CD14-positive monocyte (primary cell): ENCODE data around the gene OR10H4. TPM values are rescaled to one million over a fixed set of nuclear protein-coding genes. Genes with fewer than 3 reads are reported as not detected.

Source experiments
- DNase-seq, 3 donors: peaks; one replicate each; pipeline ENCODE4 v3.0.0-alpha.2; 2011 to 2022
- H2AFZ ChIP-seq: 2 replicates; pipeline ENCODE4 v1.6.0; 2012; ENCODE audit warnings: mild to moderate bottlenecking, low read depth, low read length, inconsistent platforms; ENCODE audit not compliant: insufficient read depth, poor library complexity, severe bottlenecking
- H3K27ac ChIP-seq, 2 donors: 1 replicate in 1 of 2; 2 replicates in 1 of 2; pipeline ENCODE4 v1.5.1; 2012 to 2013; ENCODE audit warnings: low read length in 2 of 2, control low read depth in 1 of 2, inconsistent platforms in 1 of 2, low read depth in 1 of 2, mild to moderate bottlenecking in 1 of 2
- H3K27me3 ChIP-seq, 2 donors: one replicate each; pipeline versions ENCODE4 v1.6.0 to v1.6.1; 2011 to 2013; ENCODE audit warnings: low read length in 2 of 2; ENCODE audit not compliant: control insufficient read depth in 2 of 2, insufficient read depth in 2 of 2
- H3K36me3 ChIP-seq, 2 donors: replicated peaks in 1 of 2; 1 replicate in 1 of 2; 2 replicates in 1 of 2; pipeline versions ENCODE4 v1.5.1 to v1.6.1; 2012 to 2013; ENCODE audit warnings: low read length in 2 of 2, control low read depth in 1 of 2, inconsistent platforms in 1 of 2, mild to moderate bottlenecking in 1 of 2; ENCODE audit not compliant: insufficient read depth in 2 of 2, control insufficient read depth in 1 of 2
- H3K4me1 ChIP-seq, 2 donors: 1 replicate in 1 of 2; 2 replicates in 1 of 2; pipeline versions ENCODE4 v1.5.1 to v1.6.1; 2012 to 2013; ENCODE audit warnings: low read length in 2 of 2, control low read depth in 1 of 2, inconsistent platforms in 1 of 2, mild to moderate bottlenecking in 1 of 2, moderate library complexity in 1 of 2; ENCODE audit not compliant: insufficient read depth in 2 of 2, control insufficient read depth in 1 of 2
- H3K4me2 ChIP-seq: replicated peaks from 2 replicates; pipeline ENCODE3; 2012; ENCODE audit warnings: low read length, moderate library complexity, mild to moderate bottlenecking; ENCODE audit not compliant: poor library complexity, severe bottlenecking; ENCODE audit errors: extremely low read depth
- H3K4me3 ChIP-seq, 3 experiments: fragments of 200-600 bp in 1 of 3; sonication (generic) in 1 of 3; replicated peaks in 1 of 3; 1 replicate in 2 of 3; 2 replicates in 1 of 3; pipeline ENCODE4 v1.5.1; 2011 to 2013; ENCODE audit warnings: low read length in 3 of 3, mild to moderate bottlenecking in 3 of 3, control low read depth in 2 of 3, low read depth in 2 of 3, inconsistent platforms in 1 of 3, moderate library complexity in 1 of 3
- H3K79me2 ChIP-seq: 2 replicates; pipeline ENCODE4 v1.6.0; 2012; ENCODE audit warnings: mild to moderate bottlenecking, control low read depth, inconsistent platforms, low read length, moderate library complexity; ENCODE audit not compliant: insufficient read depth
- H3K9ac ChIP-seq: 2 replicates; pipeline ENCODE4 v1.6.0; 2017; ENCODE audit warnings: low read length, mild to moderate bottlenecking; ENCODE audit not compliant: insufficient read depth, poor library complexity, severe bottlenecking
- H3K9me3 ChIP-seq, 2 donors: replicated peaks in 1 of 2; 1 replicate in 1 of 2; 2 replicates in 1 of 2; pipeline versions ENCODE4 v1.5.1 to v1.6.1; 2012 to 2013; ENCODE audit warnings: low read length in 2 of 2, control low read depth in 1 of 2; ENCODE audit not compliant: control insufficient read depth in 1 of 2, insufficient read depth in 1 of 2
- H4K20me1 ChIP-seq: 2 replicates; pipeline ENCODE4 v1.6.0; 2012; ENCODE audit warnings: mild to moderate bottlenecking, low read length, control low read depth, moderate library complexity; ENCODE audit not compliant: insufficient read depth
- H3K27ac Mint-ChIP-seq, 7 donors: one replicate each; pipeline ENCODE4 v1.8.0; 2020; ENCODE audit warnings: mild to moderate bottlenecking in 7 of 7, mixed read lengths in 7 of 7, moderate library complexity in 6 of 7, inconsistent platforms in 2 of 7
- H3K27me3 Mint-ChIP-seq, 3 donors: one replicate each; pipeline ENCODE4 v1.8.0; 2021 to 2022; ENCODE audit warnings: low read depth in 3 of 3, mild to moderate bottlenecking in 3 of 3, mixed read lengths in 3 of 3, moderate library complexity in 3 of 3, inconsistent platforms in 1 of 3
- H3K36me3 Mint-ChIP-seq, 2 donors: one replicate each; pipeline ENCODE4 v1.8.0; 2020; ENCODE audit warnings: mixed read lengths in 2 of 2, inconsistent platforms in 1 of 2, mild to moderate bottlenecking in 1 of 2
- H3K4me1 Mint-ChIP-seq: one replicate; pipeline ENCODE4 v1.8.0; 2020; ENCODE audit warnings: mild to moderate bottlenecking, mixed read lengths
- H3K4me3 Mint-ChIP-seq, 2 donors: one replicate each; pipeline ENCODE4 v1.8.0; 2020; ENCODE audit warnings: mild to moderate bottlenecking in 2 of 2, mixed read lengths in 2 of 2, moderate library complexity in 1 of 2
- H3K9me3 Mint-ChIP-seq, 7 donors: one replicate each; pipeline ENCODE4 v1.8.0; 2020 to 2022; ENCODE audit warnings: mixed read lengths in 7 of 7, mild to moderate bottlenecking in 6 of 7, moderate library complexity in 6 of 7, inconsistent platforms in 2 of 7
- CTCF ChIP-seq: fragments of 200-600 bp; IDR thresholded peaks from one replicate; pipeline ENCODE4 v1.8.0; 2022; ENCODE audit warnings: antibody characterized with exemption, mild to moderate bottlenecking
- WGBS: methylation state at CpG from one replicate; pipeline ENCODE4 v1.1.5; 2013; ENCODE audit warnings: missing lambda C conversion rate; ENCODE audit not compliant: insufficient coverage; 5-methylcytosine and 5-hydroxymethylcytosine counted together
- intact Hi-C, 2 donors: fragments of 100-400 bp; cut with micrococcal nuclease; formaldehyde crosslinking; loops; one replicate each; pipeline versions ENCODE4 v1.15.0 to v1.15.1; 2023
- polyA plus RNA-seq, 3 donors: library from polyadenylated mRNA; depleted of rRNA in 1 of 3; unstranded in 2 of 3; stranded (reverse) in 1 of 3; fragments of 300-500 nt in 2 of 3; fragments of >200 nt in 1 of 3; fragmentation: Illumina TruSeq in 2 of 3; gene quantifications; 1 replicate in 2 of 3; 2 replicates in 1 of 3; pipeline ENCODE4 v1.2.3, GENCODE V29; 2012 to 2021

Gene OR10H4
- polyA plus RNA-seq, 3 donors = not detected

- no peak overlapping the region for H3K27ac Mint-ChIP-seq
Measured at GRCh38 chr19:15936173-15936572, 12.6 kb upstream of the OR10H4 start.

GRCh38 chr19:15936950-15937349, 11.9 kb upstream of the OR10H4 start:
- Mint-ChIP-seq H3K4me1 (no peaks in the 10 kb centered on the region), H3K27me3 (peaks cover 14 to 43% (median 42%) of the 10 kb centered on the region in 3 donors), H3K36me3 (no peaks in the 10 kb centered on the region), H3K9me3 (peaks cover 2 to 12% (median 8%) of the 10 kb centered on the region in 7 donors), H3K27ac (no peak overlapping the region), H3K4me3 (no peak overlapping the region)
- no peak overlapping the region for H3K4me3 ChIP-seq
- H3K79me2 ChIP-seq = no peaks in the 10 kb centered on the region
- H3K4me1 ChIP-seq = no peaks in the 10 kb centered on the region
- no peak overlapping the region for H2AFZ ChIP-seq
- no peaks in the 10 kb centered on the region for H3K36me3 ChIP-seq
- H3K27ac ChIP-seq = no peak overlapping the region
- WGBS = no CpG with 5 or more reads among the region's 2 CpGs
- peaks cover 18 to 22% of the 10 kb centered on the region in 2 donors for H3K27me3 ChIP-seq
- H3K9me3 ChIP-seq = peaks cover 11 to 12% of the 10 kb centered on the region in 2 donors
- no peak overlapping the region for H3K4me2 ChIP-seq
- no peaks in the 10 kb centered on the region for H4K20me1 ChIP-seq
- no peak for DNase-seq
- intact Hi-C loops = no loop called here
- H3K9ac ChIP-seq = no peak overlapping the region
- no peak for TF ChIP-seq CTCF

More at GRCh38 chr19:15936173-15936572, 12.6 kb upstream of the OR10H4 start:
- intact Hi-C loops = no loop called here
- H3K4me1 Mint-ChIP-seq = no peaks in the 10 kb centered on the region
- WGBS = no CpG with 5 or more reads among the region's 3 CpGs
- Histone ChIP-seq H3K4me2 (no peak overlapping the region), H3K9me3 (peaks cover 12 to 13% of the 10 kb centered on the region in 2 donors), H3K9ac (no peak overlapping the region), H3K36me3 (no peaks in the 10 kb centered on the region), H3K79me2 (no peaks in the 10 kb centered on the region), H3K4me1 (no peaks in the 10 kb centered on the region), H3K4me3 (no peak overlapping the region), H3K27ac (no peak overlapping the region), H3K27me3 (peaks cover 20 to 23% of the 10 kb centered on the region in 2 donors), H4K20me1 (no peaks in the 10 kb centered on the region), H2AFZ (no peak overlapping the region)
- H3K4me3 Mint-ChIP-seq = no peak overlapping the region
- no peak for DNase-seq
- peaks cover 14 to 42% (median 41%) of the 10 kb centered on the region in 3 donors for H3K27me3 Mint-ChIP-seq
- H3K36me3 Mint-ChIP-seq = no peaks in the 10 kb centered on the region
- no peak for TF ChIP-seq CTCF
- peaks cover 3 to 12% (median 9%) of the 10 kb centered on the region in 7 donors for H3K9me3 Mint-ChIP-seq
